IPS-15b (cell line): Measurements from ENCODE around the gene ALDH1A3.

Experiments
- H3K27me3 ChIP-seq: one replicate; pipeline ENCODE4 v1.6.1; 2013; ENCODE audit warnings: low read length; ENCODE audit not compliant: control insufficient read depth, insufficient read depth
- H3K36me3 ChIP-seq: one replicate; pipeline ENCODE4 v1.6.1; 2013; ENCODE audit warnings: low read length; ENCODE audit not compliant: control insufficient read depth, insufficient read depth
- H3K4me1 ChIP-seq: one replicate; pipeline ENCODE4 v1.6.1; 2013; ENCODE audit warnings: mild to moderate bottlenecking, low read length; ENCODE audit not compliant: control insufficient read depth, insufficient read depth
- H3K4me3 ChIP-seq: one replicate; pipeline ENCODE4 v1.5.1; 2013; ENCODE audit warnings: low read depth, low read length
- H3K9ac ChIP-seq: one replicate; pipeline ENCODE4 v1.6.1; 2013; ENCODE audit warnings: low read depth, mild to moderate bottlenecking, low read length
- H3K9me3 ChIP-seq: one replicate; pipeline ENCODE4 v1.6.1; 2013; ENCODE audit warnings: mild to moderate bottlenecking, low read length; ENCODE audit not compliant: control insufficient read depth, insufficient read depth

Gene ALDH1A3

DNA sequence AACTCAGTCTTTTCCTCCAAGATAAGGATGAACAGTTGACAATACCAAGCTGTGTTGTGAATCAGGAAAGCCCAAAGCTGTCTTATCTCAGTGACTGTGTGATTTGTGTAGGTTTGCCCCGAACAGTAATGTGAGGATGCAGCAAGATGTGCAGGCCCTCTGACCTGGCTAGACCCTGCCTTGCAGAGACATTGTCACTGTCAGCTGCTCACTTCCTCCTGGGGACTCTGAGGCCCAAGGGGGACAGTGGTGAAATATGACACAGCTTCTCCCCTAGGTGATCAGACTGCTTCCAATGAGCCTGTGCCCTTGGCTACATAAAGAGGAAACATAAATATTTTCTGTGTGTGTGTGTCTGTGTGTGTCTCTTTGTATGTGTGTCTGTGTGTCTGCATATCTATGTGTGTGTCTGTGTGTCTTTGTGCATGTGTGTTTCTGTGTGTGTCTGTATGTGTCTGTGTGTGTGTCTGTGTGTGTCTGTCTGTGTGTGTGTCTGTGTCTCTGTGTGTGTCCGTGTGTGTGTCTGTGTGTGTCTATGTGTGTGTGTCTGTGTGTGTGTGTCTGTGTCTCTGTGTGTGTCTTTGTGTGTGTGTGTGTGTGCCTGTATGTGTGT lies 61.2 kb downstream of the ALDH1A3 start:
- Histone ChIP-seq H3K9me3 (no peaks in the 10 kb centered on the region), H3K27me3 (no peaks in the 10 kb centered on the region), H3K4me1 (no peaks in the 10 kb centered on the region), H3K4me3 (no peak overlapping the region), H3K36me3 (no peaks in the 10 kb centered on the region), H3K9ac (no peak overlapping the region)

DNA sequence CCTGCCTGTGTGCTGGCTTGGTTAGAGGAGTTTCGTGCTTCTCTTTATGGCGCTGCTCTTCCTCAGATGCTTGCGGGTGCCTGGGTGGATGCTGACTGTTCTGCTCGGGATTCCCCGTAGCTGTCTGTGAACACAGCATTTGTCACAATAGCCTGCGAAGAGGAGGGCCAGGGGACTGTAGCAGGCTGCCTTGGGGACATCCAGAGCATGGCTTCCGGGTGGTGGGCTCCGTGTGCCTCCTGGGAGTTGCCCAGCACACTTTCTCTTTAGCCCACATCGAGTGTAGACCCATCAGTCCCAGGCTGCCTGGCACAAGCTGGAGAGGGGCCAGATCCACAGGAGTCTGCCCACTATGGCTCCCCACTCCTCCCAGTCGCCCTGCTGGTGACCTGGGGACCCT lies 61.9 kb downstream of the ALDH1A3 start:
- Histone ChIP-seq H3K9ac (no peak overlapping the region), H3K9me3 (no peaks in the 10 kb centered on the region)

GRCh38 chr15:100942656-100943425 lies 63.2 kb downstream of the ALDH1A3 start:
- Histone ChIP-seq H3K9me3 (no peaks in the 10 kb centered on the region), H3K4me1 (no peaks in the 10 kb centered on the region), H3K4me3 (no peak overlapping the region), H3K36me3 (no peaks in the 10 kb centered on the region), H3K9ac (no peak overlapping the region), H3K27me3 (no peaks in the 10 kb centered on the region)

More for the DNA sequence above, 61.9 kb downstream of the ALDH1A3 start:
- Histone ChIP-seq H3K4me3 (no peak overlapping the region), H3K36me3 (no peaks in the 10 kb centered on the region), H3K4me1 (no peaks in the 10 kb centered on the region), H3K27me3 (no peaks in the 10 kb centered on the region)

- no peak overlapping the region for H3K4me3 ChIP-seq
- no peaks in the 10 kb centered on the region for H3K27me3 ChIP-seq
- no peaks in the 10 kb centered on the region for H3K36me3 ChIP-seq
- no peaks in the 10 kb centered on the region for H3K4me1 ChIP-seq
- no peak overlapping the region for H3K9ac ChIP-seq
- no peaks in the 10 kb centered on the region for H3K9me3 ChIP-seq
Measured at GRCh38 chr15:100944244-100944895, 64.7 kb downstream of the ALDH1A3 start.

DNA sequence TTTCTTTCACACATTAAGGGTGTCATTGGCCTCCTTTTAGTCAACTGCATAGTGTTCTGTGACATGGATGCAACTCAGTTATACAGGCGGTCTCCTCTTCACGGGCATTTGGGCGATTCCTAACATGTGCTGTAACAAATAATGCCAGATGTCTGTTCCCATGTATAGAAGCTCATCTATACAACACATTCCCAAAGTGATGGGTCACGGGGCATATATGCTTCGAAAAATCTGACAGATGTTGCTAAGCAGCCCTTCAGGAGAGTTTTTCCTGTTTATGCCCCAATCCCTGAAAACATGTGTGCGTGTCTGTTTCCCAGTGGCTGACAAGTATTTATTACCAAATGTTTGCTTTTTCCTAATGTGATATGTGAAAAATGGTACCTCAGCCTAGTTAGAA lies 65.4 kb downstream of the ALDH1A3 start:
- Histone ChIP-seq H3K9me3 (no peaks in the 10 kb centered on the region), H3K36me3 (no peaks in the 10 kb centered on the region), H3K27me3 (no peaks in the 10 kb centered on the region), H3K4me3 (no peak overlapping the region), H3K9ac (no peak overlapping the region), H3K4me1 (no peaks in the 10 kb centered on the region)

DNA sequence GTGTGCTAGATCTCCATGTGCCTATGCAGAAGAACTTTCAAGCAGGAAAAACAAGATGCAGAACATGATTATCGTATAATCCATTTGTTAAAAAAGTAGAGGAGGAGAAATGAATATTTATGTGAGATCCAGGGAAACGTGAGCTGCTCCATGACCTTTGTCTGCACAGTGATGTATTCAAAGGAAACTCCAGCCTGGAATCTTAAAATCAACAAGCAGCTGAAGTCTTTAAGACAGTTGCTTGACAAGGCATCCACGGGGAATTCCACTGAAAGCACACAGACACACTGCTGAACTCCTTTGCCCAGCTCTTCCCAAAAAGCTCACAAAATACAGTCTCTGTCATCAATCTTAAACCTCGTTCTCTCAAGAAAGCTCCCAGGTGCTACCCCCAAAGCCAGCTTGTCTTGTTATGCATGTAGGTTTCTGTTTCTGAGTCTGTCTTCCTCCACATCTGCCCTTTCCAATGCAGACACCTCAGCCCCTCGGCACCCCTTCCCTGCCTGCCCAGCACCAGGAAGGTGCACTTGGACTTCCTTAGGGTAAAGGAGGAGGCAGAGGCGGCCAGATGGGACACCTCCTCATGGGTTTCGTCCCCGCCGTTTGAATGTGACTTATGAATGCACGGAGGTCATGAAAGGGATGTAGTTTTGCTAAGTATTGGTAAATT lies 68.3 kb downstream of the ALDH1A3 start:
- Histone ChIP-seq H3K9me3 (no peaks in the 10 kb centered on the region), H3K4me1 (no peaks in the 10 kb centered on the region), H3K36me3 (no peaks in the 10 kb centered on the region), H3K4me3 (no peak overlapping the region), H3K27me3 (no peaks in the 10 kb centered on the region), H3K9ac (no peak overlapping the region)

- no peaks in the 10 kb centered on the region for H3K4me1 ChIP-seq
- no peak overlapping the region for H3K4me3 ChIP-seq
- no peaks in the 10 kb centered on the region for H3K27me3 ChIP-seq
- no peaks in the 10 kb centered on the region for H3K9me3 ChIP-seq
- H3K36me3 ChIP-seq, result no peaks in the 10 kb centered on the region
- no peak overlapping the region for H3K9ac ChIP-seq
Measured at GRCh38 chr15:100948430-100948762, 68.8 kb downstream of the ALDH1A3 start.

- H3K9me3 ChIP-seq, result no peaks in the 10 kb centered on the region
- no peaks in the 10 kb centered on the region for H3K4me1 ChIP-seq
- H3K9ac ChIP-seq, result no peak overlapping the region
- no peak overlapping the region for H3K4me3 ChIP-seq
- H3K27me3 ChIP-seq, result no peaks in the 10 kb centered on the region
- H3K36me3 ChIP-seq, result no peaks in the 10 kb centered on the region
Measured at GRCh38 chr15:100949691-100950090, 70.1 kb downstream of the ALDH1A3 start.

DNA sequence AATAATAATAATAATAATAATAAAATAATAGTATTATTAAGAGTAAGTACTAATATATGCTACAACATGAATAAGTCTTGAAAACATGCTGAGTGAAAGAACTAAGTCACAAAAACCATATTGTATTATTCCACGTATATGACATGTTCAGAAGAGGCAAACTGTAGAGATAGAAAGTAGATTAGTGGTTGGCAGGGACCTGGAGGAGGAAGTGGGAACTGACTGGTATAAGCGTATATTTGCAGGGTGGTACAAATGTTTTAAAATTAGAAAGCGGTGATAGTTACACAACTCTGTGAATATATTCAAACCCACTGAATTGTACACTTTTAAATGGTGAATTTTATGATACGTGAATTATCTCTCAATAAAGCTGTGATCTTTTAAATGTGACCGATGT lies 72.3 kb downstream of the ALDH1A3 start:
- H3K4me1 ChIP-seq, result no peaks in the 10 kb centered on the region
- no peaks in the 10 kb centered on the region for H3K36me3 ChIP-seq
- H3K4me3 ChIP-seq, result no peak overlapping the region
- H3K9ac ChIP-seq, result no peak overlapping the region
- H3K9me3 ChIP-seq, result no peaks in the 10 kb centered on the region
- no peaks in the 10 kb centered on the region for H3K27me3 ChIP-seq

- H3K9me3 ChIP-seq, result no peaks in the 10 kb centered on the region
- no peaks in the 10 kb centered on the region for H3K4me1 ChIP-seq
- no peak overlapping the region for H3K9ac ChIP-seq
- H3K27me3 ChIP-seq, result no peaks in the 10 kb centered on the region
- no peaks in the 10 kb centered on the region for H3K36me3 ChIP-seq
- no peak overlapping the region for H3K4me3 ChIP-seq
Measured at GRCh38 chr15:100952566-100952965, 72.9 kb downstream of the ALDH1A3 start.

GRCh38 chr15:100958326-100959065 lies 78.9 kb downstream of the ALDH1A3 start:
- Histone ChIP-seq H3K4me1 (no peaks in the 10 kb centered on the region), H3K9ac (no peak overlapping the region), H3K9me3 (no peaks in the 10 kb centered on the region), H3K36me3 (no peaks in the 10 kb centered on the region), H3K4me3 (no peak overlapping the region), H3K27me3 (no peaks in the 10 kb centered on the region)
